DMS153 treated with DMSO at 0.1 percent for 48 hours (cell line): ENCODE results near the gene FHOD3.

Experiments
- DNase-seq: peaks from one replicate; lab custom pipeline; 2025; ENCODE audit not compliant: unreplicated experiment; lab: John Stamatoyannopoulos, UW

Gene FHOD3

GRCh38 chr18:36724169-36724568 lies 426.7 kb downstream of the FHOD3 start:
- no peak for DNase-seq

GRCh38 chr18:36724591-36725001 lies 427.1 kb downstream of the FHOD3 start:
- no peak for DNase-seq

GRCh38 chr18:36728345-36728744 lies 430.8 kb downstream of the FHOD3 start:
- no peak for DNase-seq

GRCh38 chr18:36729197-36729596 lies 431.7 kb downstream of the FHOD3 start:
- DNase-seq, result no peak

DNA sequence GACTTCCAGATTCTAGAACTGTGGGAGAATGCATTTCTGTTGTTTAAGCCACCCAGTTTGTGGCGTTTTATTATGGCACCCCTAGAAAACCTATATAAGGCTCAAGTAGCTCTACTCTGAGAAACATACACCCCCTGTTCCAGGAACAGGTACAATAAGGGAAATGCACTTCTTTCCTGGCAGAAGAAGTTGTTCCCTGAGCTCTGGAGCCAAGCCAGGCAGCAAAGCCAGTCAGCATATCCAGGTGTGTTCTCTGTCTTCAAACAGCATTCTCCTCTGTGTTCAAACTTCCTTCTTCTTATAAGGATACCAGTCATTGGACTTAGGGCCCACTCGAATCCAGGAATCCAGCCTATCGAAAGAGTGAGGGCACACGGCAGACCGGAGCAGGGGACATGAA lies 434.8 kb downstream of the FHOD3 start:
- no peak for DNase-seq

DNA sequence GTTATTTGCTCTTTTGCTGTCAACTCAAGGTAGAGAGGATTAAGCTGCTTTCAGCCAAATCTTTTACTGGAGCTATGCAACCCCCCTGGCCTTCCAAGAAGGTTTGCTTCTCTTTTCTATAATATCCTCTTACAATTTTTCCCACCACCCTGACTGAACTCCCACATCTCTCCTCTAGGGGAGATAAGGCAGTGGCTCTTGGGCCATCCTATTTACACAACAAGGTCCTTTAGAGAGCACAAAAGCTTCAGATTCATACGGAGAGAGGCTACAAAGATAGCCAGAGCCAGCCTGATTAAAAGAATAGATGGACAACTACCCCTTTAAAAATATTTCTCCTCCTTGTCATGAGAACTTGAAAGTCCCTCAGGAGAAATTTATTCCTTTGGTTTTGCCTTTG lies 435.6 kb downstream of the FHOD3 start:
- DNase-seq, result no peak

- DNase-seq, result no peak
Measured at GRCh38 chr18:36734596-36734995, 437.1 kb downstream of the FHOD3 start.

GRCh38 chr18:36735130-36735529 lies 437.6 kb downstream of the FHOD3 start:
- no peak for DNase-seq

DNA sequence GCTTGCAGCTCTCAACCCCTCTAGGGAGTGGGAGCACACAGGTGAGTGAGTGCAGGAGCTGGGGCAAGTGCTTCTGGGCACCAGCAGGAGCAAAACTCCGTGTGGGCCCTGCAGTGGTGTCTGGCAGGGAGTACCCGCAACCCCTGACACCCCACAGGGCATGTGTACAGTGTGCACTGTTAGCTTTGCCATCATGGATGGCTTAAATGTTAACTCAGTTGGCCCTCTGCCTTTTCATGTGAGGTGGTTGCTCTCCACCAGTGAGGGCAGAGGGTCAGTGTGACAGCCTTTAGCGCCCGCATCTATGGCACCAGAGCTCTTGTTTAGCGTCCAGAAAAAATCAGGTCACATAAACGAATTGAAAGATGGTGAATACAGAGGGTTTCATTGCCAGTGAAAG lies 438.6 kb downstream of the FHOD3 start:
- DNase-seq, result no peak

GRCh38 chr18:36737316-36737715 lies 439.8 kb downstream of the FHOD3 start:
- no peak for DNase-seq

DNA sequence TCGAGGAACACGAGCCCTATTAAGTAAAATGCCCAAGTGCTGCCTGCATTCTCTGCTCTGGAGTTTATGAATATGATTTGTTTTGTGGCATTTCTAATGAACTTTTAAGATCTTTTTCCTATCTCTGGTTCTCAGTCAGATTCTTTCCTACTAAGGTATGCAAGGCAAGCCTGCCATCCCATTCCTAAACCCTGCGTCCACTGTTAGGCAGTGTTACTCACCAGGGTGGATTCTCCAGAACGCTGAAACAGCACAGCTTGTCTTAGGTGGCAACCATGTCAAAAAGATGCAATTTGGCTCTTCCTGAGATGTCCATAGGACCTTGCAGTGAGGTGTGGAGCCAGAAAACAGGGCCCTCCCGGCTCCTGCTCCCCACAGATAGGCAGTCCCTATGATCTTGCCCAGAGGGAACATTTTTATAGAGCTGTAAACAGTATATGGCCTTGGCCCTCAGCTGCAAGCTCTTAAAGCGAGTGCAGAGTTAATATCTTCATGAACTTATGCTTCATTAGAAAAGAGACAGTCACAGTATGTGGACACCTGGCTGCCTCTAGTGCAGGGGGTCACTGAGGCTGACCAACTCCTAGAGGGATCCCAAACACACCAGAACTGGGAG lies 446.9 kb downstream of the FHOD3 start:
- no peak for DNase-seq

GRCh38 chr18:36745219-36745975 lies 447.9 kb downstream of the FHOD3 start:
- DNase-seq, result no peak

DNA sequence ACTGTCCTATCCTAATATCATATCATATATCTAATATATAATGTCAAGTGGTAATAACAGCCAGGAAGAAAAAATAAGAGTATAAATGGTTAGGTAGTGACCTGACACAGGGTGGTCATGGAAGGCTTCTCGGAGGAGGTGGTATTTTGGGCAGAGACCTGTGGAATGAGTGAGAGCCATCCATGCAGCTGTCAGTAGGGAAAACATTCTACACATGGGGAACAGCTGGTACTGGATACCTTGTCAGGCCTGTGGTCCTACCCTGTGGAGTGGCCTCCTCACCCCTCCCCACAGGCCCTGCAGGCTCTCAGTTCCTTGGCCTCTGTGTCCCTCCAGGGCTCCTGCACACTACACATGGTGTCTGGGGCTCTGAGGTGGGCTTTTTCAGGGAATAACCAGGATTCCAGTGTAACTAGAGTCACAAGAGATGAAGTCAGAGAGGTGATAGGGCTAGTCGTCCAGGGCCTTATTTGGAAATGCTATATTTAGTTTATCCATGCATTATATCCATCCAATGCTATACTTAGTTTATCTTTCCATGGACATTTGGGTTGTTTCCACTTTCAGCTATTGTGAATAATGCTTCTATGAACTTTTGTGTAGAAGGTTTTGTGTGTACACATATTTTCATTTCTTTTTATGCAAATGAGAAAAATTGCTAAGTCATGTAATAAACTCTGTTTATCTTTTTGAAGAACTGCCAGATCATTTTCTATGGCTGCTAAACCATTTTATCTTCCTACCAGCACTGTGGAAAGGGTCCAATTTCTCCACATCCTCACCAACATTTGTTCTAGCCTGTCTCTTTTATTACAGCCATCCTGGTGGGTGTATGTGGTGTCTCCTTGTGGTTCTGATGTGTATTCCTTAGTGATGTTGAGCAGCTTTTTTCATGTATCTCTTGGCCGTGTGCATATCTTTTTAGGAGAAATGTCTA lies 455.7 kb downstream of the FHOD3 start:
- no peak for DNase-seq

DNA sequence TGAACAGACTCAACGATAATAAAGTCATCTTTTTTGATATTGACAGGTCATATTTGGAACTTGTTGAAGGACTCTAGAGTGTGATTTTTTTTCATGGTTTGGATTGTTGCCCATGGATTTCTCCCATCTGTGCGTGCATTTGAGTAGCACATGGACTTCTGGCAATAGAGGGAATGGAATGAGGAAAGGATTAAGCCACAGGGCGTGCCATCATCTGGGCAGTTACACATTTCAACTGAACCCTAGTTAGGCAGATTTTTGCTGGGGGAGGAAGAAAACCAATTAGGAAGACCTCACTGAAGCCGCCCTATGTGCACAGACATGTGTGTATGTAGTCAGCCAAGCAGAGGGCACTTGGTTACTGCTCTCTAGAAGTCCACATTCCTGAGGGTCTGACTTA lies 458.7 kb downstream of the FHOD3 start:
- no peak for DNase-seq

- DNase-seq, result peak; percentile 37
Measured at GRCh38 chr18:36757081-36757480, 459.6 kb downstream of the FHOD3 start.

DNA sequence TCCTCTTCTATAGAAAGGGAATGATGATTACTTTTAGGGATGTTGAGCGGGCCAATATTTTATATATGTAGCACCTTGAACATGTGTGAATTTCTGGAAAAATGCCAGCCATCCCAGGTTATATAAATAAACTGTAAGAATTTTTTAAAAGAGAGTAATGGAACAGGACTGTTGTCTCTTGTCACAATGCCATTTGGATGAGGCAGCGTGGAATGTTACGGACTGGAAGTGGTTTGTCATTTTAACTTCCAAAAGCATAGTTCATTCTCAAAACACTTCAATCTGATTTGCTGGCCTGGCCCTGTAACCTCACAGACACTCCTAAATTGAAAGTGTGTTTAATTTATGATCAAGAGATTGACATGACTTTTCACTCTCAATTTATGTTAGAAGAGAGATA lies 460.5 kb downstream of the FHOD3 start:
- no peak for DNase-seq

DNA sequence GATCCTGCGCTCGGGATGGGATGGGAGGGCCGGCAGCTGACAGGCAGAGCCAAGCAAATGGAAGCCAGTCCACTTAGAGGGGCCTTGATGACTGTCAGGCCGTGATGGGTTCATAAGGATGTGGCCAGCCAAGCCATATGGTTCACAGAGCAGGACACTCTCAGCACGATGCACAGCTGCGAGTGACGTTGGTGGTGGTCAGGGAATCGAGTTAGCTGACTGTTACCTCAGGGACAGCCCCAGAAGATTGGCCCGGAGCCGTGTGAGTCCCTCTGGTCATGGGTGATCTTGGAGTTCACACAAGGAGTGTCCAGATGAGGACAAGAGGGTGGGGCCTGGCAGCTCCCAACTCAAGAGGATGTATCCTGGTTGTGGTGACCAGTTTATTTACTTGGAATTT lies 461.1 kb downstream of the FHOD3 start:
- DNase-seq, result no peak

DNA sequence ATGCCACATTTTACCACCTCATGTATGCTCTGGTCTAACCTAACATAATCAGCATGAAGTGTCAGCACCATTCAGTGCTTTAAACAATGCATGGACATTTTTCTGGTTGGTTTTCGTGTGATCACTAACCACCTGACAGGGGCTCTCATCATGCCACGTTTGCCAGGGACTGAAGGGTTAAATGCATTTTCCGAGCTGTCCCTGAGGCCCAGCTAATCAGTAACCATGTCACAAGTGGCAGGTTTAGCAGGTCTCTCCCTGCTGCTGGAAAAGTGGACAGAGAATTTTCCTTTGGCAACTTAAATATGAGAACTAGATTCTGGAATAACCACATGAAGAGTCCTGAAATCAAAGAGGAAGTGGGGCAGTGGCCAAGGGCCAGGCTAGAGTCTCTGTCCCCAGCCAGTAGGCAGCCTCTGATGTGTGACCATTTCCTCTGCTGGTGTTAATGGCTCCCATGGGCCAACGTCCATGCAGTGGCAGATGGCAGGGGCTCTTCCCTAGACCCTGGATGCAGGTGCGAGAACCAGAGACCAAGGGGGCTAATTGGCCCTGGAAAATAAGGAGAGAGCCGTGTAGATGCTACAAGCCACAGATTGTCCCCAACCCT lies 461.8 kb downstream of the FHOD3 start:
- no peak for DNase-seq

- DNase-seq, result no peak
Measured at GRCh38 chr18:36760598-36760997, 463.1 kb downstream of the FHOD3 start.

DNA sequence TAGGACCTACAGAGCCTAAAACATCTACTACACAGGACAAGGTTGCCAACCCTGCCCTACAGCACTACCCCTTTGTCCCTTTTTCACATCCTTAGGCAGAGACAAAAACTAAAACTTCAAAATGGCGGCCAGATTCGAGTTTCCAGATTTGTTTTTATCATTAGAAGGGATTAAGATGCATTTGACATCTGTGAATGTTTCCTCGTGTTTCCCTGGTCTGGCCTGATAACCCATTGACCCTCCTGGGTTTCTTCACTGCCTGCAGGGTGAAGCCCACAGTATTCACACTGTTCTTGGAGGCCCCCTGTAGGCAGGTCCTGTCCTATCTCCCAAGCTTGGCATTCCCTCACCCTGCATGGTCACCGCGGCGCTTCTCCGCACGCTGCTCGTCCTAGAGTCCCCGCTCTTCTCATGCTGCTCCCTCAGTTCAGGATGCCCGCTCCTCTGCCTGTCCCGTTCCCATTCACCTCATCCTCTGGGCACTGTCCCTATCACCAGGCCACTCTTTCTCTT lies 463.7 kb downstream of the FHOD3 start:
- DNase-seq, result no peak

- DNase-seq, result no peak
Measured at GRCh38 chr18:36762074-36762473, 464.6 kb downstream of the FHOD3 start.
